Spinal cord (tissue), 10 donors: ENCODE results near the gene AMDHD2. TPM values are rescaled to one million over a fixed set of nuclear protein-coding genes. Genes with fewer than 3 reads are reported as not detected.

ENCODE experiments used
- DNase-seq, 6 donors: peaks; one replicate each; pipeline versions ENCODE4 v3.0.0 to v3.0.0-alpha.2; 2013 to 2015; ENCODE audit warnings: low spot score in 6 of 6, low read depth in 4 of 6
- H3K27ac ChIP-seq: one replicate; pipeline ENCODE4 v1.5.1; 2013; ENCODE audit warnings: low read depth, low read length, control low read depth
- H3K27me3 ChIP-seq: one replicate; pipeline ENCODE4 v1.6.1; 2013; ENCODE audit warnings: low read length; ENCODE audit not compliant: control insufficient read depth, insufficient read depth
- H3K36me3 ChIP-seq: one replicate; pipeline ENCODE4 v1.6.1; 2013; ENCODE audit warnings: low read length; ENCODE audit not compliant: control insufficient read depth, insufficient read depth
- H3K4me1 ChIP-seq: one replicate; pipeline ENCODE4 v1.6.1; 2013; ENCODE audit warnings: low read length; ENCODE audit not compliant: control insufficient read depth, insufficient read depth
- H3K4me3 ChIP-seq: one replicate; pipeline ENCODE4 v1.5.1; 2013; ENCODE audit warnings: low read depth, low read length, control low read depth
- H3K9me3 ChIP-seq: one replicate; pipeline ENCODE4 v1.6.1; 2013; ENCODE audit warnings: low read length; ENCODE audit not compliant: control insufficient read depth, insufficient read depth
- WGBS: methylation state at CpG from one replicate; pipeline ENCODE4 v1.1.5; 2013; ENCODE audit warnings: missing lambda C conversion rate; ENCODE audit not compliant: insufficient coverage; 5-methylcytosine and 5-hydroxymethylcytosine counted together
- polyA plus RNA-seq, 2 donors: library from polyadenylated mRNA; unstranded; fragments of 120-200 nt; gene quantifications; one replicate each; pipeline ENCODE4 v1.2.1, GENCODE V29; 2013; ENCODE audit not compliant: insufficient read length in 2 of 2
- total RNA-seq, 2 donors: library from RNA; depleted of rRNA in 1 of 2; stranded (reverse); fragments of 120-200 nt in 1 of 2; fragments of >200 nt in 1 of 2; gene quantifications; one replicate each; pipeline versions ENCODE4 v1.2.3 to v1.2.4, GENCODE V29; 2013 to 2014
- donor health status: healthy.

The AMDHD2 gene
- total and polyA plus RNA-seq, 4 donors = 15.4 to 39.1 (median 31.1) TPM

GRCh38 chr16:2516391-2517240 lies 3.6 kb upstream of the AMDHD2 start:
- no peaks in the 10 kb centered on the region for H3K9me3 ChIP-seq
- WGBS = 59% methylated on average over 11 of the region's 11 CpGs
- DNase-seq = no peak
- peaks cover 81% of the 10 kb centered on the region for H3K4me1 ChIP-seq
- H3K27ac ChIP-seq = no peak overlapping the region
- H3K36me3 ChIP-seq = peaks cover 45% of the 10 kb centered on the region
- H3K4me3 ChIP-seq = no peak overlapping the region
- H3K27me3 ChIP-seq = no peaks in the 10 kb centered on the region

GRCh38 chr16:2517954-2518605 lies 2.1 kb upstream of the AMDHD2 start:
- Histone ChIP-seq H3K4me3 (no peak overlapping the region), H3K36me3 (peaks cover 56% of the 10 kb centered on the region), H3K9me3 (no peaks in the 10 kb centered on the region), H3K27ac (no peak overlapping the region), H3K4me1 (peaks cover 67% of the 10 kb centered on the region), H3K27me3 (no peaks in the 10 kb centered on the region)
- no peak for DNase-seq
- 84% methylated on average over 9 of the region's 12 CpGs for WGBS

- H3K4me1 ChIP-seq = peaks cover 64% of the 10 kb centered on the region
- no peaks in the 10 kb centered on the region for H3K9me3 ChIP-seq
- H3K27ac ChIP-seq = no peak overlapping the region
- H3K4me3 ChIP-seq = no peak overlapping the region
- H3K27me3 ChIP-seq = no peaks in the 10 kb centered on the region
- DNase-seq = no peak
- 86% methylated on average over 38 of the region's 39 CpGs for WGBS
- H3K36me3 ChIP-seq = peaks cover 66% of the 10 kb centered on the region
Observed at GRCh38 chr16:2518823-2519710, 1.1 kb upstream of the AMDHD2 start.

GRCh38 chr16:2519711-2520080 lies 475 bp upstream of the AMDHD2 start:
- H3K36me3 ChIP-seq = peaks cover 72% of the 10 kb centered on the region
- peak overlapping the region; percentile 16 for H3K4me3 ChIP-seq
- peaks cover 62% of the 10 kb centered on the region for H3K4me1 ChIP-seq
- no peaks in the 10 kb centered on the region for H3K27me3 ChIP-seq
- 62% methylated on average over 12 of the region's 22 CpGs for WGBS
- no peaks in the 10 kb centered on the region for H3K9me3 ChIP-seq
- H3K27ac ChIP-seq = peak overlapping the region; percentile 47
- DNase-seq = no peak

GRCh38 chr16:2520784-2521531 lies 787 bp downstream of the AMDHD2 start:
- DNase-seq = no peak
- Histone ChIP-seq H3K36me3 (peaks cover 80% of the 10 kb centered on the region), H3K4me1 (peaks cover 50% of the 10 kb centered on the region), H3K4me3 (peak overlapping the region; percentile 52), H3K27me3 (no peaks in the 10 kb centered on the region), H3K9me3 (no peaks in the 10 kb centered on the region), H3K27ac (no peak overlapping the region)
- 20% methylated on average over 28 of the region's 41 CpGs for WGBS

- 88% methylated on average over 5 of the region's 6 CpGs for WGBS
- H3K9me3 ChIP-seq = no peaks in the 10 kb centered on the region
- no peak overlapping the region for H3K4me3 ChIP-seq
- H3K4me1 ChIP-seq = peaks cover 21% of the 10 kb centered on the region
- H3K36me3 ChIP-seq = peaks cover 83% of the 10 kb centered on the region
- DNase-seq = no peak
- H3K27ac ChIP-seq = no peak overlapping the region
- H3K27me3 ChIP-seq = no peaks in the 10 kb centered on the region
Observed at GRCh38 chr16:2523801-2524231, 3.6 kb downstream of the AMDHD2 start.

GRCh38 chr16:2524339-2524938 lies 4.3 kb downstream of the AMDHD2 start:
- Histone ChIP-seq H3K9me3 (no peaks in the 10 kb centered on the region), H3K36me3 (peaks cover 83% of the 10 kb centered on the region), H3K4me1 (peaks cover 15% of the 10 kb centered on the region), H3K4me3 (no peak overlapping the region), H3K27ac (no peak overlapping the region), H3K27me3 (no peaks in the 10 kb centered on the region)
- DNase-seq = no peak
- 89% methylated on average over 3 of the region's 9 CpGs for WGBS

GRCh38 chr16:2526135-2526534 lies 6.0 kb downstream of the AMDHD2 start:
- 95% methylated on average over 8 of the region's 8 CpGs for WGBS
- Histone ChIP-seq H3K4me3 (no peak overlapping the region), H3K9me3 (no peaks in the 10 kb centered on the region), H3K27ac (no peak overlapping the region), H3K4me1 (peaks cover 7% of the 10 kb centered on the region), H3K27me3 (no peaks in the 10 kb centered on the region), H3K36me3 (peaks cover 91% of the 10 kb centered on the region)
- no peak for DNase-seq
